Bronchial epithelial cell (primary cell): ENCODE data around the gene GPA33. TPM values are rescaled to one million over a fixed set of nuclear protein-coding genes. Genes with fewer than 3 reads are reported as not detected.
A peak's percentile ranks its signal among the peaks of the same experiment; 100 is the strongest.

Experiments used
- DNase-seq: peaks from one replicate; pipeline ENCODE4 v3.0.0-alpha.2; 2010; ENCODE audit warnings: low read depth
- FAIRE-seq: peaks from 2 replicates; lab custom pipeline; 2011; peaks lifted over from hg19 to GRCh38; lab: Jason Lieb, UNC
- H3K27me3 ChIP-seq: 2 replicates; pipeline ENCODE4 v1.5.1; 2011; ENCODE audit warnings: low read length; ENCODE audit not compliant: control insufficient read depth, insufficient read depth
- H3K36me3 ChIP-seq: 2 replicates; pipeline ENCODE4 v1.5.1; 2011; ENCODE audit warnings: low read length; ENCODE audit not compliant: control insufficient read depth, insufficient read depth
- H3K4me3 ChIP-seq: 2 replicates; pipeline ENCODE4 v1.5.1; 2011; ENCODE audit warnings: mild to moderate bottlenecking, low read depth, low read length, control low read depth
- total RNA-seq: library from RNA; depleted of rRNA; stranded (reverse); fragments of >200 nt; gene quantifications from 2 replicates; pipeline ENCODE4 v1.2.1, GENCODE V29; 2014
- TF ChIP-seq, protein P1 (sequence below): IDR thresholded peaks from 2 replicates; pipeline ENCODE4 v1.5.1; 2011; ENCODE audit warnings: mild to moderate bottlenecking, moderate library complexity, low read length, control low read depth, inconsistent platforms; ENCODE audit not compliant: insufficient read depth, severe bottlenecking

GPA33 gene
- total RNA-seq, 1 donor from 2014 or later: not detected

DNA sequence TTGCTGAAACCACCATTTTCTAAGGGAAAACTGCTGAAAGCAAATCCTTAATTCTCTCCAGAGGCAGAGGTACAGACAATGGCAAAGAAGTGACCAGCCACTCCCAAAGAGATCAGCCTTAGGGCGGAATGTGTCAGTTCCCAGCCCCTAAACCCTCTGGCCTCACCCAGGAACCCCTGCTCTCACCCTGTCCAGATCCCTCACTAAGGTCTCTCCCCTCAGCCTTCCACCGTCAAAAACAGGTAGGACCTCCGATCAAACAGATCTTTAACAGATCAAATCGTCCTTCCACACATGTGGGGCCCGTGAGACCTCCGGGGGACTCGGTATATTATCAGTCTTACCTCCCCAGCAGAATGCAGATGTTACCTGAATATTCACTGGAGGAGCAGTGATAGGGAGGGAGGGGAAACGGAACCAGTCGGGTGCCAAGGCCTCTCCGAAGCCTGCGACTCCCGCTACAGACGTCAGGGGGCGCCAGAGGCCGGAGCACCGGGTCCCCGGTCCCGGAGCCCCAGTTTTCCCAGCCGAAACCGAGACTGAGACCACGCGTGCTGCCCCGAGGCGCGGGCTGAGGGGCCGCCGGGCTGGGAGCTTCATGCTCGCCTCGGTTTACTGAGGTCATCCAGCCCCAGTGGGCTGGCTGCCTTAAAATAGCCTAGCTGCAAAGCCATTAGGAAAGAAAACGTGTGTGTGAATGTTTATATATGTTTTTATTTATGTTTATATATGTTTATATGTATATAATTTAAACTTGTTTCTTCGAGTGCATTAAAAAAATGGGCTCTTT lies 23.6 kb downstream of the GPA33 start:
- H3K4me3 ChIP-seq: peak overlapping the region; percentile 19
- TF ChIP-seq, protein P1, sequence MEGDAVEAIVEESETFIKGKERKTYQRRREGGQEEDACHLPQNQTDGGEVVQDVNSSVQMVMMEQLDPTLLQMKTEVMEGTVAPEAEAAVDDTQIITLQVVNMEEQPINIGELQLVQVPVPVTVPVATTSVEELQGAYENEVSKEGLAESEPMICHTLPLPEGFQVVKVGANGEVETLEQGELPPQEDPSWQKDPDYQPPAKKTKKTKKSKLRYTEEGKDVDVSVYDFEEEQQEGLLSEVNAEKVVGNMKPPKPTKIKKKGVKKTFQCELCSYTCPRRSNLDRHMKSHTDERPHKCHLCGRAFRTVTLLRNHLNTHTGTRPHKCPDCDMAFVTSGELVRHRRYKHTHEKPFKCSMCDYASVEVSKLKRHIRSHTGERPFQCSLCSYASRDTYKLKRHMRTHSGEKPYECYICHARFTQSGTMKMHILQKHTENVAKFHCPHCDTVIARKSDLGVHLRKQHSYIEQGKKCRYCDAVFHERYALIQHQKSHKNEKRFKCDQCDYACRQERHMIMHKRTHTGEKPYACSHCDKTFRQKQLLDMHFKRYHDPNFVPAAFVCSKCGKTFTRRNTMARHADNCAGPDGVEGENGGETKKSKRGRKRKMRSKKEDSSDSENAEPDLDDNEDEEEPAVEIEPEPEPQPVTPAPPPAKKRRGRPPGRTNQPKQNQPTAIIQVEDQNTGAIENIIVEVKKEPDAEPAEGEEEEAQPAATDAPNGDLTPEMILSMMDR: peak; percentile 97
- no peak for FAIRE-seq

DNA sequence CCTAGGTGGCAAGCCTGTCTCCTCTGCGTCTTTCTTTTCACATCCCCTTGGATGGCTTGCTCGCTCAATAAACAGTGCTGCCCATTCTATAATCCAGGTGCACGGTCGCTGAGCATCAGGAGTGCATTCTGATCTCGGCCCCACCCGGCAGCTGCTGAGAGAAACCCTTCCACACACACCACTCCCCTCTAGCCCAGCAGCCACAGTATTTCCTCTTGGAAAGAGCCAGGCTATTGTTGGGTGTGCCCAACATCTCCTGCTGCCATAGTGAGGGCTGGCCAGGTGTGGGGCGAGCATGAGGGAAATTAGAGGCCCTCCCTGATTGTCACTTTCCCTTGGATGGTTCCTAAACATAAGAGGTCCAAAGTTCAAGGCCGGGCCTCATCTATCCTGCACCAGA lies 24.7 kb downstream of the GPA33 start:
- Histone ChIP-seq H3K4me3 (no peak overlapping the region), H3K27me3 (peaks cover 1% of the 10 kb centered on the region), H3K36me3 (no peaks in the 10 kb centered on the region)
- no peak for FAIRE-seq
- no peak for DNase-seq
- TF ChIP-seq, protein P1: no peak

More for the DNA sequence above, 23.6 kb downstream of the GPA33 start:
- peak; percentile 24 for DNase-seq
- Histone ChIP-seq H3K36me3 (no peaks in the 10 kb centered on the region), H3K27me3 (peaks cover 1% of the 10 kb centered on the region)

DNA sequence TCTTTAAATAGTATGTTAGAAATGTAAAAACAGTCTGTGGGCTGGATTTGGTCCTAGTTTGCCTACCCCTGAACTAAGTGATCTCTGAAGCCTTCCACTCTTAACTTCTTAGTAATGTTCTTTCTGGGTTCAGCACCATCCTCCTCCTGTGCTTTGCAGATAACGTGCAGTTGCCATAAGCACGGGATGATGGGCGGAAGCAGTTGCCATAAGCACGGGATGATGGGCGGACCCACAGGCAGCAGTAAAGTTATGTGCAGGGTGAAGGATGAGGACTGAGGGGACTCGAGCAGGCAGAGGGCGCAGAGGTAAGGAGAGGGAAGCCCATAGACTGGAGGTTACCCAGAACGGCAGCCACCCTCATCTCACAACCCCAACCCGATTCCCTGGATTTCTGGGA lies 25.6 kb downstream of the GPA33 start:
- no peak for DNase-seq
- Histone ChIP-seq H3K4me3 (no peak overlapping the region), H3K36me3 (no peaks in the 10 kb centered on the region), H3K27me3 (peaks cover 1% of the 10 kb centered on the region)
- FAIRE-seq: no peak
- TF ChIP-seq, protein P1: no peak

DNA sequence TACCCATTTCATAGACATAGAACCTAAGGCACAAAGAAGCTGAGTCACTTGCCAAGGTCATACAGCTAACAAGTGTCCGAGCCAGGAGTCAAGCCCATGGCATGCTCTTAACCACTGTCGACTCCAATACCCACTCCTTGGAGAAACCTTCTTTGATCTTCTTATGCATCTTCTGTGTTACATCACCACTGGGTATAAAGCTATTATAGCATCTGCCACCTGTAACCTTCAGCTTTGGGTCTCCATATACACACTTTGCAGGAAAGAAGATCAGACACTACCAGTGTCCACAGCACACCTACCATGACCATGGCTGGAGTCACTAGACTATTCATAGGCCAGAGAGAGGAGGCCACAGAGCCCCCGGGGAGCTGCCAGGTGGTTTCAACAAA lies 29.1 kb downstream of the GPA33 start:
- no peak overlapping the region for H3K4me3 ChIP-seq
- FAIRE-seq: no peak

DNA sequence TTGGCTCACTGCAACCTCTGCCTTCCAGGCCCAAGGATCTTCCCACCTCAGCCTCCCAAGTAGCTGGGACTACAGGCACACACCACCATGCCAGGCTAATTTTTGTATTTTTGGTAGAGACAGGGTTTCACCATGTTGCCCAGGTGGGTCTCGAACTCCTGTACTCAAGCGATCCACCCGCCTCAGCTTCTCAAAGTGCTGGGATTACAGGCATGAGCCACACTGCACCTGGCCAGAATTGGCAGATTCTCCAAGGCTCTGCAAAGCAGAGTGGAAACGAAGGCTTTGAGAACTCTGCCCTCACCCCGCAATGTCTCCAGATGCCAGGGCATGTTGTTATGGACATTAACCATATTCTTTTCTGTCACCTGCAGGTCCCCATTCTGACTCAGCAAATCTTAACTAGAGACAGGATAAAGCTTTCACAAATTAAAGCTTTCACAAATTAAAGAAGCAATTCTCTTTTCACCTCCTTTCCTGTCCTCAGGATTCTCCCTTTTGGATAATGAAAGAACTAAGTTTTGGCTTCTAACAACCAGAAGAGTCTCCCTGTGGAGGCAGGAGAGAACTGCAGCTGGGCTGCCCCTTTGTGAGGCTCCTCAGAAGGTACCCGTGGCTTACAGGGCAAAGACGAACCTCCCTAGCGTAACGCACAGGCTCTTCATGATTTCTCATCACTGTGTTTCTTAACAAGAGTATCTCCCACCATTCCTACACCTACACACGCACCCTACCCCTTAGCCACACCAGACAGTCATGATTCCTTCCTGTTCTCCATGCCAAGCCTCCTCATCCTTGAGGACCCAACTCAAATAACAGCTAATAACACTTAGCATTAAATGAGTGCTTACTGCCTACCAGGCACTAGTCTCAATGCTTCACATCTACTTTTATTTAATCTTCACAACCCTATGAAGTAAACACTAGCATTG lies 29.8 kb downstream of the GPA33 start:
- DNase-seq: no peak
- H3K4me3 ChIP-seq: no peak overlapping the region
- no peak for FAIRE-seq
- no peaks in the 10 kb centered on the region for H3K36me3 ChIP-seq
- H3K27me3 ChIP-seq: no peaks in the 10 kb centered on the region
- TF ChIP-seq, protein P1: peak; percentile 20

More for the DNA sequence above, 29.1 kb downstream of the GPA33 start:
- H3K27me3 ChIP-seq: no peaks in the 10 kb centered on the region
- TF ChIP-seq, protein P1: no peak
- no peaks in the 10 kb centered on the region for H3K36me3 ChIP-seq
- DNase-seq: no peak
